Fibroblast of pulmonary artery (primary cell): ENCODE results near the gene TSPAN14.

Experiments
- DNase-seq: peaks from one replicate; pipeline ENCODE4 v3.0.0-alpha.2; 2010; ENCODE audit warnings: low read depth
- H3K4me3 ChIP-seq: replicated peaks from 2 replicates; pipeline ENCODE4 v1.5.1; 2011; ENCODE audit warnings: low read depth, mild to moderate bottlenecking, control low read depth, low read length, moderate library complexity
- CTCF ChIP-seq: IDR thresholded peaks from 2 replicates; pipeline ENCODE4 v1.5.1; 2011; ENCODE audit warnings: mild to moderate bottlenecking, control low read depth, low read length, inconsistent platforms; ENCODE audit errors: missing control alignments

Gene TSPAN14

GRCh38 chr10:80515941-80516340 lies 61.8 kb downstream of the TSPAN14 start:
- H3K4me3 ChIP-seq, result no peak overlapping the region
- no peak for DNase-seq
- no peak for TF ChIP-seq CTCF

GRCh38 chr10:80516506-80517075 lies 62.5 kb downstream of the TSPAN14 start:
- no peak for TF ChIP-seq CTCF

GRCh38 chr10:80517416-80518142 lies 63.5 kb downstream of the TSPAN14 start:
- no peak overlapping the region for H3K4me3 ChIP-seq
- no peak for DNase-seq
- TF ChIP-seq CTCF, result no peak

More at GRCh38 chr10:80516506-80517075, 62.5 kb downstream of the TSPAN14 start:
- DNase-seq, result no peak
- no peak overlapping the region for H3K4me3 ChIP-seq

GRCh38 chr10:80518143-80518806 lies 64.2 kb downstream of the TSPAN14 start:
- no peak overlapping the region for H3K4me3 ChIP-seq
- no peak for DNase-seq
- TF ChIP-seq CTCF, result no peak

- DNase-seq, result no peak
- H3K4me3 ChIP-seq, result no peak overlapping the region
- TF ChIP-seq CTCF, result no peak
Observed at GRCh38 chr10:80518807-80519360, 64.8 kb downstream of the TSPAN14 start.

GRCh38 chr10:80519936-80520650 lies 66.0 kb downstream of the TSPAN14 start:
- TF ChIP-seq CTCF, result no peak
- DNase-seq, result no peak
- no peak overlapping the region for H3K4me3 ChIP-seq
